ENCODE data around the gene GRIN3A.

Gene GRIN3A

DNA sequence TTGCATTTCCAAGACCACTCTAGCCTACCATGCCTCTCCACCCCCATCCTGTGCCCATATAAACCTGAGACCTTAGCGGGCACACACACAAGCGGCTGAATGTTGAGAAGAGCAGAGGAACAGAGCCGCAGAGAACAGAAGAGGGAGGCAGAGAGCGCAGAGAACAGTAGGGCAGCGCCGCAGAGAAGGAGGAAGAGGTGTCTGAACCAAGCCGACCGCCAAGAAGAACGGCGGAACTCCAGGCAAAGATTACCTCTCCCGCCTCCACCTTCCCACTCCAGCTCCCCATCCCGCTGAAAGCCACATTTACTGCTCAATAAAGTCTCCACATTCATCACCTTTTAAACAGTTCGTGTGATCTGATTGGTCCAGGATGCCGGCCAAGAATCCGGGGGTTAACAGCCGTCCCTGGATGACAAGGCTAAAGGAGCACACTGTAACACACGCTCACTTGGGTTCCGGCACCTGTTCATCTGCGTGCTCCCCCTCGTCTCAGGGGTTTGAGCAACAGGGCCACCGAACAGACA lies 33.2 kb downstream of the GRIN3A start:
- peak; percentile 68 for DNase-seq (ENCODE audit: low spot score)

DNA sequence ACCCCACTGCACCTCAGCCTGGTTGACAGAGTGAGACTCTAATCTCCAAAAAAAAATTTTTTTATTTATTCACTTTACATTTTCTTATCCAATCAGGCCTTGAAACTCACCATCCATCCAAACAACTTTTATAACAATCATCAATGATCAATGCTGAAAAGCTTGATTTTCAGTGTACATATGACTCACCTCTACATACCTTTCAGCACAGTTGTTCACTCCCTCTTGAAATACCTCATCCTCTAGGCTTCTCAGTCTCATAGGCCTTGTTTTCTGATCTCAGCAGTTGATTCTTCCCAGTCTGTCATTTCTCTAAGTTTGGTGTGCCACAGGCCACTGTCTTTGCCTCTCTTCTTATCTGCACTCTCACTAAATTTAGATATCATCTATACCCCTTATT lies 36.2 kb downstream of the GRIN3A start:
- DNase-seq (ENCODE audit: low spot score): no peak

DNA sequence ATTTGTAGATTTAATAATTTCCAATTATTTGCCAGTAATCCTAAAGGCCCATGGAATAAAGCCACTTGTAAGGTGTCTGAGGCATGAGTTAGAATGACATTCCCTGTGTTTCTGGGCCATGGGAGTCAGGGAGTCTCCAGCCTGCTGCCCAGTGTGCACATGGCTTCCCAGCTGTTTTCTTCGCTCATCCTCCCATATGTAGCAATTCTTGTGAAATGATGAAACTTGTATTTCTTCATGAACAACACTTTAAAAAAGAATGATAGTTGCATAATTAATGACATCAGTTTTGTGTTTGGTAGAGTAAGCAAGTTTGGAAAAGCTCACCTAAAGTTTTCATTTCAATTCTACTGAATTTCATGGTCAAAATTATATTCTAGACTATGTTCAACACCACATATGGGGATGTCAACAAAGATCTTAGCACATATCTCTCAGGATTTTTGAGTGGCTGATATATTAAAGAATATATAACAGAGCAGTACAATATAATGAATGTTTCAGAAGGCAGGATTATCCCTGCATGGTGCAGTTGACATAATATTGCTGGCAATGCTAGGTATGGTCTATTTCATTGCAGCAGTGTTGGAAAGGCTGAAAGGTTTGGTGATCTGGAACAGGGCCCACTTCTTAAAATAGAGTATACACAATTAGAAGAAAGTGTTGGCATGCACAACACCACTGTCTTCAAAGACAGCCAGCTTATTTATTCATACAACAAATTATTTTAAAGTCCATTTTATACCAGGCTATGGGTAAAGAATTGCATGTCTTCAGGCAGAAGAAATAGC lies 44.7 kb downstream of the GRIN3A start:
- DNase-seq (ENCODE audit: low spot score): no peak

DNA sequence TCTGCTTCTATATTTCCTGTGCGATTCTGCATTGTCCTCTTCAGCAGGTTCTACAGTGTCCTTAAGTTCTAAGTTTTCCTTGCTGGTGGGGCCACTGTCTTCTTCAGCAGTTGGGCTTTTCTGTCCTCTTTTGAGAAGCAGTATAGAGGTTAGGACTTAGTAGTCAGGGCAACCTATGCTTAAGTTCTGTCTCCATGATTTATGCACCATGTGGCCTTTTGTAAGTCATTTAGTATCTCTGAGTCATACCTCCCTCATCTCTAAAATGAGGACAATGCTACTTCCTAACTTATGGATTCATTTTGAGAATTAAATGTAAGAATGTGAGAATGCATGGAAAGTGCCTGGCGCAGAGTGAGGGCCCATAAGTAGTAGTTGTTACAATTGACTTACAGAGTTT lies 46.8 kb downstream of the GRIN3A start:
- DNase-seq (ENCODE audit: low spot score): no peak

DNA sequence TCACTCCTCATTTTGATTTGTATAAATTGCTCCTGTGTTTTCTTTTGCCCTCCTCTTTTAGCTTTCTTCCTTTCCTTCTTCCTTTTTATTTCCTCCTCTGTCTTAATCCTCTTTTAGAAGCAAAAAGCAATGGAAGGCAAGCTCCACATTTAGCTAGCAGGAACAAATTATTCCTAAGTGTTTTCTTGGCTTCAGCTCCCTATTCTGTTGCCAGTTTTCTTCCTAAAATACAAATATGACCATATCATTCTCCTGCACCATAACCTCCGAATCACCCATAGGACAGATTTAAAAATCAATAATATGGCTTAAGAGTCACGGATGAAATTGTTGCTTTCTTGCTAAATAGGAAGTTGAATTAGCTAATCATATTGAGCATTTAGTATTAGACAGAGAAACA lies 49.4 kb downstream of the GRIN3A start:
- no peak for DNase-seq (ENCODE audit: low spot score)

DNA sequence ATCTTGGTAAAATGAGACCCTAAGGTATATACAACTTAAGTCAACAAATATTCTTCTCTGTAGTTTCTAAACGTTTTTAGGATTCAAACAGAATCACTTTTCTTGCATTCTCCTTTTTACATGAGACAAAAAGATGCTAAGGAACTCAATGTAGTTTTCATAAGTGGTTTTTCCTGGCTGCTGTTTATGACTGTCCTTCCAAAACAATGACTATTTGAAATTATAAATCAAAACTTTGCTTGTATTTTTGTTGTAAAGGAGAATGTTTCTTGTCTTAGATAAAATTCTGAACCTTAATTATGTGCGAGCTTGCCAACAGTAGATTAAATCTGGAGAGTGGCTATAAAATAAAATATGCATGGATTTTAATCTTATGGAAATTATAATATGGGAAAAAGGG lies 53.8 kb downstream of the GRIN3A start:
- no peak for DNase-seq (ENCODE audit: low spot score)

DNA sequence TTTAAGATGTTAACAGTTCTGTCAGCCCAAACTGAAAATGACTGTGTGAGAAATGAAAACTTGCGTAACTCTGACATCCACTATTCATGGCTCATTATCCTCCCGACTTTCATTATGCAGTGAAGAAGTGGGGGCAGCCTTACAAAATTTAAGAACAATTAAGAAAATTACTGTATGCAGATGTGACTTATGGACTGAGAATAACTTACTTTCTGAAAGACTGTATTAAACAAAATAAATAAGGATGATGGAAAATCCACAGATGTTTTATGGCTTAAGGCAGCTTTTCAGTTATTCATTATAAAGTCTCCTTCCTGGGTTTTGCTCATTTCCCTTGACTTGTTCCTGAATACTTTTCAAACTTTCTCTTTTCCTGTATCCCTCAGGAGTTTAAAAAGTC lies 55.2 kb downstream of the GRIN3A start:
- no peak for DNase-seq (ENCODE audit: low spot score)

DNA sequence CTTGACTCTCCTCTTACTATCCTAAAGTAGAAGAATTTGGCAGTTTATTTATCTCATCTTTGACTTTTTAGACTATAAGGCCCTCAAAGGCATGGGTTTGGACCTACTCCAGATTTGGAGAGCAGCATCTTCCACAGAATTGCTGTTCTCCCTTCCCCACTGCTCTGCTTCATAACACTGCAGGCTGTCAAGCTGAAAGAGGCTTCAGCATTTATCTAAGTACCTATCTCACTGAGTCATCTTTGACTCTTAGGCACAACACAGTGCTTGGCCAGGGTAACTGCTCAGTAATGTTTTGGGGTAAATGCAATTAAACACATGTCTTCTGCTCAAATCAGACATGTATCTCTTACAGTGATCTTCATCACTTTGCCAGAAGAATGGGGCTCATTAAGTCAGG lies 60.6 kb downstream of the GRIN3A start:
- DNase-seq (ENCODE audit: low spot score): no peak

DNA sequence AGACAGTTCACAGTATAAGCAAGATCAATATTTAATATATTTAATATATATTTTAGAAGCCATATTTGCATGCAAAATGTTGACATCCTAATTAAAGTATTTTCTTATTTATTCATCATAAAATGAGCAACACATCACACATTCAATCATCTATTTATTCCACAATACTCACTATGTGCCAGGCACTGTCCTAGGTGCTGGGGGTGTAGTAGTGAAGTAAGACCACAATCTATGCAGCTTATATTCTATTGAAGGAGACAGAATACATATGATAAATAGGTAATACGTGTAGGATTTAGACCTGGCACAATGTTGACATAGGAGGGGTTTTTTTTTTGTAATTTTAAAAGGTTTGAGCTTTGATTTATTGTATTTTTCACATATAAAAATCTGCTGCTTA lies 63.1 kb downstream of the GRIN3A start:
- no peak for DNase-seq (ENCODE audit: low spot score)

DNA sequence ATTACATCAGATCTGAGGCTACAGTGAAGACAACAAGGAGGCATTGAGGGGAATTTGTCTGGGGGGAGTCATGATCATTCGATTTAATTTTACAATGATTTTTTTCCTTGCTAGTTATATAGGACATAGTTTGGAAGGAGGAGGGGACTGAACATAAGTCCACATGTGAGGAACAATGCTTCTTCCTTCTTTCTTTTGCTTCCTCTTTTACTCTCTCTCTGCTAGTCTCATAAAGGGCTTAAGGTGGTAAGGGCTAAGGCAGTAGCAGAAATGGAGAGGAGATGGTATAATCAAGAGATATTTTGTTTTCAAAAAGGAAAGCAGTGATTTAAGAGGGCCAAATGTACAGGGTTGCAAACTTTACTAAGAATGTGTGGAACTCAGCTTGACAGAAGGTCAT lies 64.3 kb downstream of the GRIN3A start:
- DNase-seq (ENCODE audit: low spot score): no peak

DNA sequence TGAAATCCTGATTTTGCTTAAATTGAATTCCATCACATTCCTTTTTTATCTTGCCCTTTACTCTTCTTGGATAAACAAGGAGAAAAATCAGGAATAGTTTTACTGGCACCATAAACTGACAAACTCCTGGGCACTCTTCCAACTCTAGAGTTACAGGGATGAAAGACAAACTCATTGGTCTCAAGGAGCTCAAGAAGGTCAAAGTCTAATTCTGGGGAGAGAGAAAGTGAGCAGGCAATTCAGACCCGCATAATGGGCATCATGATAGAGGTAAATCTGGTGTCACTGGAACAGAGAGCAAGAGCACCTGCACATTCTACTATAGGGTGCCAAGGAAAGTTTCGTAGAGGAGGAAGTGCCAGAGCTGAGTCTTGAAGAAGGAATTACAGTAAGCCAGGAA lies 64.8 kb downstream of the GRIN3A start:
- peak; percentile 85 for DNase-seq (ENCODE audit: low spot score)

DNA sequence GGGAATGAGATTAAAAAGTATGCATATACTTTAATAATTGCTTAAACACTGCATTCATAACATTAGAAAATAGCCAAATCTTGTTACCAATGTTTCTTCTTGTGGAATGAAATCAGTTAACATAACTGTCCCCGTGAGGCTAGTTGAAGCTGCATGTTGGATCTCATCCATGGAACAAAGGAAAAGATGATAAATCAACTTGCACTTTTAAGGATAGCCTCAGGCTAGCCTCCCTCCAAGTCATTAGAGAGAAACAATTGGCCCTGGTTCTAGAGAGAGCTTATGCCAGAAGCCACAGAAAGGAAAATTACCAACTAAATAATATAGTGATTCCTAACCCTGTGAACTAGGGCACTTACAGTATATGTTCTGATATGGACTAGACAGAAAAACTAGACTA lies 66.9 kb downstream of the GRIN3A start:
- DNase-seq (ENCODE audit: low spot score): no peak

DNA sequence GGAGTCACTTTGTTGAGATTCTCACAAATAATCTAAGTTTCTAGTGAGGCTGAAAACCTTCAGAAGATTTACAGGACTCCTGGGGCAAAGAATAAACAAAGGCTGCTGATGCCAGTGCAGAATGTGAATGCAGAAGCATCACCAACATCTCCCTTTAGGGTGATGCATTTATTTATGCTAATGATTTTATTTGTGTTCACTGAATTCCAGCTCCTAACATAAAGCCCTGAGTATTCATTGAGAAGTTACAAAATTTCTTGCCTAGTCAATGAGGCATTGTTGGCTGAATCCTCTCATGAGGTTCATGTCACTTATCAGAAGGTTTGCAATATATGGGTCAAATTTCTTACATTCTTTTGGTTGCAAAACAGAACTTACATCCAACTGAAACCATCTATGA lies 70.0 kb downstream of the GRIN3A start:
- DNase-seq (ENCODE audit: low spot score): no peak

DNA sequence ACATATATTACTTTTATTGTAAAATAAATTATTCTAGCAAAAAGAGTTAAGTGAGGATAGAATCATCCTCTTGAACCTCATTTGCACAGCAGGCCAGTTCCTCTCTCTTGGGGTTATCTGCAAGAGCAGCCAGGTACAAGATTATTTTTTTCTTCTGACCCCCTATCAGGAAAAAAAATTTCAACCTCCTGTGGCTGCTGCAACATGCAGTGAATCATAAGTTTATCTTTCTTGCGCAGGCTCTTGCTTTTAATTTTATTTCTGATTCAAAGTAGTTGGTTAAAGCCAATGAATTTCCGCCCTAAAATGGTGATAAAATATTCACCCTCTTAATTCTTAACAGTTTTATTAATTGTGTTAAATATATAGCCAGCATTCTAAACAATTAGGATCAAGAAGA lies 74.0 kb downstream of the GRIN3A start:
- no peak for DNase-seq (ENCODE audit: low spot score)

DNA sequence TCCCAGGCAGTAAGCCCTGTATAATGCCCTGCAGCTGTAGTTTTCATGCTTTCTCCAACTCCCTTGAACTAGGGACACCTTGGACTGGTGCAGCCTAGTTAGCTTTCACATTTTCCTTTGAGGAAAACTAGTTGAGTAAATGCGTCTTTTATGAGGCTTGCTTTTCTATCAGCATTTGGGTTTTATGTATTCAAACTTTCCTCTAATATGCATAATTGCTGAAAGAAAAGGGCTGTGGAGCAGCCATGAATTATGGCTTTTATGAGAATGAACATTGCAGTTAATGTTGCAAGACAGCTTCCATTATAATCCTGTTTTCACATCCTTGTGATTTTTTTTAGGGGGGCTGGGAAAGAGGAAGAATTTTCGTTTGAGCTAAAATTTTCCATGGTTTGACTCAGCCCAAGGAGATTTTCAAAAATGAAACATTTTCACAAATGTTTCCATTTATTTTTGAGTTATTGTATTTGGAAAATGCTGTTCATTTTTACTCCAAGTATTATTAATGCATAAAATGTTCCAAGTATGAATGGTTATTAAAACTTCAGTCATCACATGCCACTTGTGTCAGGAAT lies 85.8 kb downstream of the GRIN3A start:
- DNase-seq (ENCODE audit: low spot score): no peak

DNA sequence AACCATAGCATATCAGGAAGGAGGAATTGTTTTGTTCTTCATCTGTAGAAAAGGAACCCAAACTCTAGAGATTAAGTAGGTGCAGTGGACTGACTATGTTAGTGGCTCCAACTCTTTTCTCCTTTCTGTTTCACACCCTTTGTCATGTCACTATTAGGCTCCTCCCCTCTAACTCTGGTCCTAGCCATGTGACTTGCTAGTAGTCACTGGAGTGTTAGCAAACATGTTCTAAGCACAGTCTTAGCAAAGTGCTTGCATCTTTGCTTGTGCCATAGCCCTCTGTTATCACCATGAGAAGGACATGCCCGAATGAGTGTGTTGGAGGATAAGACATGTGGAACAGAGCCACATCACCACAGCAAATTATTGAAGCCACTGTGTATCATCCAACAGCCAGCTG lies 88.3 kb downstream of the GRIN3A start:
- no peak for DNase-seq (ENCODE audit: low spot score)

DNA sequence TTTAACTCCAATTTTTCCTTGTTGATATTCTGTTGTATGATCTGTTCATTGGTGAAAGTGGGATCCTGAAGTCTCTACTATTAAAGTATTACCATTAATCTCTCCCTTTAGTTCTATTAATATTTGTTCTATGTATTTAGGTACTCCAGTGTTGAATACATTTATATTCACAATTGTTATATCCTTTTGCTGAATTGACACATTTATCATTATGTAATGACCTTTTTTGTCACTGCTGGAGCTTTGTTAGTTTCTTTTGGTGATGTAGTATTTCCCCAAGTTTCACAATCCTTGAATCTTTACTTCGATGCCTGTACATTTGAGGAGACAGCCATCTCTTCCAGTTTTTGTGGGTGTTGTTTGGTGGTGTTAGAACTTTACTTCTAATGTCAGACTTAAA lies 90.0 kb downstream of the GRIN3A start:
- DNase-seq (ENCODE audit: low spot score): no peak

DNA sequence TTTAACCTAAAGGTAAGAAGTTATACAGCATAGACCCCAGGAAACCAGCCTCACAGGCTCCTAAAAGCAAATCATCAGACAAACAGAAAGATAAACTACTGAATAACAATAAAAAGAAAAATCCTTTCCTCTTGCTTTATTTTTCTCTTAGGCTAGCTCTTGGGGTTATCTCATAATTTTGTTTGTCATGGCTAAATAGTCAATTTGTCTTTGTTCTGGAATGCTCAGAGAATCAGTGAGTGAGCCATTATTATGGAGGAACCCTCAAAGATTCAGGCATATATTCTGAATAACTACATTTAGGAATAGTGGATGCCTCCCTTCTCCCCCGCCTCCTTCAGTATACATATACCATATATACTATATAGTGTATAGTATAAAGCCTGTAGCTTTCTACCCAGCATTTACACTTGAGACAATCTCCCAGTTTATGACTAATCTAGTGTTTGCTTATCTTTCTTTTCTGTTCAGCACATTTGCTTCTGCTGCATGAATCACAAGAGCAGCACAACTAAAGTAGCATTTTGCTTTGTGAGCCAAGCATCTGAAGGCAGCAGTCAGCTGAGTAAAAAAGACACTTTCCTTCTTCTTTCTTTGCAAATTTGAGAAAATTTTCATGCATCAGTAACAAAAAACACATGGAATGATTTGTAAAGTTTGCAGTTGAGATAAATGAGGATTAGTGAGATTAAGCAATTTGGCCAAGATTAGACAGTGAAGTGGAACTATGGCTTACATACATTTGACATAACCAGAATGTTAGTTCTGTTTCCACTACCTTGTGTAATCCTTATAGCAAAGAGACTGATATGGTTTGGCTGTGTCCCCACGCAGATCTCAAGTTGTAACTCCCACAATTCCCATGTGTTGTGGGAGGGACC lies 98.4 kb downstream of the GRIN3A start:
- DNase-seq (ENCODE audit: low spot score): no peak

DNA sequence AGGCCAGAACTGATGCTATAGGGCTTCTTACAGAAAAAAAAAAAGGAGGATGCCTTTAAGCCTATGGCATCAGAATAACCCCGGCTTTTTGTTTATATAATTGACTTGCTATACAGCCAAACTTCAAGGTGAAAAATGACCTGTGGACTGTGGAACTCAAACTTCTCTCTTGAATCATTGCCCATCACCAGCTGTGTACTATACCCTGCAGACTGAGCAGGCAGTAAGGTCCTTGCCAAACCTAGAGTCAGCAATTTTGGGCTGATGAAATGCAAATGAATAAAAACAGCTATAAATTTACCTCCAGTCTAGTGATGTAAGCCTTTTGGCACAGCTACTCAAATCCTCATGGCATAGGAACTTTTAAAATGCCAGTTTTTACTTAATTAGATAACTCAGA lies 99.1 kb downstream of the GRIN3A start:
- DNase-seq (ENCODE audit: low spot score): no peak

DNA sequence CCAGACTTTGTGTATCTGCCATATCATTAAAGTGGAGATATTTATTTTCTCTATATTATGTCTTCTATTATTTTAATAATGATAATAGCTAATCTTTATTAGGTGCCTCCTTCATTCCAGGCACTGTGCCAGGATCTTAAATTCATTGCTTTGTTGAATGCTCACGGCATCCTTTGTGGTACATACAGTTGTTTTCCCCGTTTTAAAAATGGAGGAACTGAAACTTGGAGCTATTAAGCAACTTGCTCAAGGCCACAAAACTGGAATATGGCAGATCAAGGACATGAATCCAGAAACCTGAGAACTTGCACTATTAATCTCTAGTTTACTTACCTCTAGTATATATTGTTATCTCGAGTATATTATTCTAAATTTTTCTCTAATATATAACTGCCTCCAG lies 102.2 kb downstream of the GRIN3A start:
- DNase-seq (ENCODE audit: low spot score): no peak

DNA sequence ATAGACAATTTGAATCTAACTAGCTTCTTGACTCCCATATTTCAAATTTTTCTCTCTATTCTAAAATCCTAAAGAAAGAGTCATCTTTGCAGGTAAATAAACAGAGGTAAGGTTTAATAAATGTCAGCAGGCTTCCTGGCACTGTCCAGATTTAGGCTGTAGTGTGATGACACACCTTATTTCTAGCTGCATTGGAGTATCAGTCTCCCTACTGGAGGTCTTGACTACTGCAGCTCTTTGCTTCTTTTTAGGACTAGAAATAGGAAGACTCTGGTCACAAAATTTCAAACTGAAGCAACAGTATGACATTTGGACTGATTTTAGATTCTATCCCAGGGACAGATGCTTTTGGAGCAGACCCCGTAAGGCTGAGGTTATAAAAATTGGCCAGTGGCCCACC lies 103.0 kb downstream of the GRIN3A start:
- DNase-seq (ENCODE audit: low spot score): no peak

DNA sequence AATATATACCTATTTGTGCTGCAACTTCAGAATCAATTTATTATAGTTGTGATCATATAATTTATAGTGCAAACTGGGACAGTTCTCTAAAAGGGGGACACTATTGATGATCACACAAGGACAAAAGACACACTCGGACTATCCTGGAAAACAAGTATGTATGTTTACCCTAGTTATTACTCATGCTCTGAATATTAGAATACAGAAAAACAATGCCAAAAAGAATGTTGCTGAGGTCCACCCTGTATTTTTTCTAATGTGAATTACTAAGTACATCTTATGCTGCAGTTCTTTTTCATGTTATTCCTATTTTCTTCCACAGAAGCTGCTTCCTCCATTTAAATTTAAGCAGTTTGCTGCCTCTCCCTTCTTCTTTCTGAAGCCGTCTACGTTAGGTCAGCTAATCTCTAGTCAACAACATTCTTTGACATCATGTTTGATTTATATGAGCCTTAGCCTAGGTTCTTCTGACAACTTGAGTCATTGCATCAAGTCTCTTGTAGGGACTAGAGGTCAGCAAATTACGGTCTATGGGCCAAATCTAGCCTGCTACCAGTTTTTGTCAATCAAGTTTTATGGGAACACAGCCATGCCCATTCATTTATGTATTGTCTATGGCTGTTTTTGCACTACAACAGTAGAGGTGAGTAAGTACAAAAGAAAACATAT lies 103.6 kb downstream of the GRIN3A start:
- no peak for DNase-seq (ENCODE audit: low spot score)
